NB4 (cell line): ENCODE measurements around the gene TAF8.

Source experiments
- MAX ChIP-seq: IDR thresholded peaks from 2 replicates; pipeline ENCODE4 v1.6.1; 2011; ENCODE audit warnings: low read depth, low read length
- POLR2A ChIP-seq: IDR thresholded peaks from 2 replicates; pipeline ENCODE4 v1.6.1; 2011; ENCODE audit warnings: mild to moderate bottlenecking; ENCODE audit not compliant: insufficient read length; ENCODE audit errors: extremely low read depth
- TF ChIP-seq, protein P1 (sequence below): IDR thresholded peaks from one replicate; pipeline ENCODE4 v1.5.1; 2012; ENCODE audit warnings: low read depth, low read length

DNA sequence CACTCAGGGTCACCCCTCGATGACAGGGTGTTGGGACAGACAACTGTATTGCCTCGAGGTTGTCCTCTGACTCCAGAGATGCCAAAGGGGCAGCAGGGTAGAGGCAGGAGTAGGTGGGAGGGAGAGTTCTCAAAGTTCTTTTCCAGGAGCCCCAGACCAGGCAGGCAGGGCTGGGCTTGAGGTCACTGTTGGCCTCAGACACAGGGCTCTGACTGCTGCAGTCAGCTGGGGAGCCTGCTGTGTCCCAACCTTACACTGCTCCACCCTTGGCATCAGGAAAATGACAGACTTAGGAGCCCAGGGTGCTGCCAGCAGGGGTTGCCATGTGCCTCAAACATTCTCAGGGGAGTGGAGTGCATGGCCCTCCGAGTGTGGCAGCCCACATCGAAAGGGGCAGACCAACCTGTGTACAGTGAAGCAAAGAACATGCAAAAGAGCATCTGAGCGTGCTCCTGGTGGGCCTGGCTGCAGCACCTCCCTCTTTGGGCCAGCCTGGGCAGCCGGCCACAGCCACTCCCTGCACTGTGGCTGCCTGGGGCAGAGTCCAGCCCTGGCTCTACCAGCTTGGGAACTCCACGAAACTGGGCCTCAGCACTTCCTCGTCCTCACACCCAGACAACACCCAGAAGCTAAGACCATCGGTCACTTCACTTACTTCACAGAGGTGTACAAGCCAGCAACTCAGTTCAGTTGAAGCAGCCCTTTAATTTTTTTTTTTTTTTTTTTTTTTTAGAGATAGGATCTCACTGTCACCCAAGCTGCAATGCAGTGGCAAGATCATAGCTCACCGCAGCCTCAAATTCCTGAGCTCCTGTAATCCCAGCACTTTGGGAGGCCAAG, 68.1 kb downstream of the TAF8 start:
- TF ChIP-seq POLR2A: no peak
- TF ChIP-seq, protein P1, sequence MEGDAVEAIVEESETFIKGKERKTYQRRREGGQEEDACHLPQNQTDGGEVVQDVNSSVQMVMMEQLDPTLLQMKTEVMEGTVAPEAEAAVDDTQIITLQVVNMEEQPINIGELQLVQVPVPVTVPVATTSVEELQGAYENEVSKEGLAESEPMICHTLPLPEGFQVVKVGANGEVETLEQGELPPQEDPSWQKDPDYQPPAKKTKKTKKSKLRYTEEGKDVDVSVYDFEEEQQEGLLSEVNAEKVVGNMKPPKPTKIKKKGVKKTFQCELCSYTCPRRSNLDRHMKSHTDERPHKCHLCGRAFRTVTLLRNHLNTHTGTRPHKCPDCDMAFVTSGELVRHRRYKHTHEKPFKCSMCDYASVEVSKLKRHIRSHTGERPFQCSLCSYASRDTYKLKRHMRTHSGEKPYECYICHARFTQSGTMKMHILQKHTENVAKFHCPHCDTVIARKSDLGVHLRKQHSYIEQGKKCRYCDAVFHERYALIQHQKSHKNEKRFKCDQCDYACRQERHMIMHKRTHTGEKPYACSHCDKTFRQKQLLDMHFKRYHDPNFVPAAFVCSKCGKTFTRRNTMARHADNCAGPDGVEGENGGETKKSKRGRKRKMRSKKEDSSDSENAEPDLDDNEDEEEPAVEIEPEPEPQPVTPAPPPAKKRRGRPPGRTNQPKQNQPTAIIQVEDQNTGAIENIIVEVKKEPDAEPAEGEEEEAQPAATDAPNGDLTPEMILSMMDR: no peak
- TF ChIP-seq MAX: no peak
